ENCODE results near the gene LRRC75A. TPM values are rescaled to one million over a fixed set of nuclear protein-coding genes. Genes with fewer than 3 reads are reported as not detected.

Gene LRRC75A
- total RNA-seq, 1 donor from 2014 or later: 2.5 TPM

DNA sequence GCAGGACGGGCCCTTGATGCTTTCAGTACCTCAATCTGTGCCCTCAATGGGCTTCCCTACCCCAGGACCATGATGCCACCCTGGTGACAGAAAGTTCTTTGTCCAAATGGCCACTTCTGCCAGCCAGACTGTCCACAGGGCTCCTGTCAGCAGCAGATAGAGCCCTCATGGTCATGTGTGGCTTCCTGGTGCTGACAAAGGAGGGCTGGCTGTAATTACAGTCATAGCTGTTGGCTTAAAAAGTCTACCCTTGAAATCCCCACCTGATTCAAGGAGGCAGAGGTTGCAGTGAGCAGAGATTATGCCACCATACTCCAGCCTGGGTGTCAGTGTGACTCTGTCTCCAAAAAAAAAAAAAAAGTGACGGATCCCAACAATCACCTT, 73.3 kb downstream of the LRRC75A start:
- DNase-seq (no peak), ATAC-seq (no peak)
- H3K27me3 ChIP-seq: no peaks in the 10 kb centered on the region
- intact Hi-C loops (cut with DNase I): no loop called here
- TF ChIP-seq, protein P1, sequence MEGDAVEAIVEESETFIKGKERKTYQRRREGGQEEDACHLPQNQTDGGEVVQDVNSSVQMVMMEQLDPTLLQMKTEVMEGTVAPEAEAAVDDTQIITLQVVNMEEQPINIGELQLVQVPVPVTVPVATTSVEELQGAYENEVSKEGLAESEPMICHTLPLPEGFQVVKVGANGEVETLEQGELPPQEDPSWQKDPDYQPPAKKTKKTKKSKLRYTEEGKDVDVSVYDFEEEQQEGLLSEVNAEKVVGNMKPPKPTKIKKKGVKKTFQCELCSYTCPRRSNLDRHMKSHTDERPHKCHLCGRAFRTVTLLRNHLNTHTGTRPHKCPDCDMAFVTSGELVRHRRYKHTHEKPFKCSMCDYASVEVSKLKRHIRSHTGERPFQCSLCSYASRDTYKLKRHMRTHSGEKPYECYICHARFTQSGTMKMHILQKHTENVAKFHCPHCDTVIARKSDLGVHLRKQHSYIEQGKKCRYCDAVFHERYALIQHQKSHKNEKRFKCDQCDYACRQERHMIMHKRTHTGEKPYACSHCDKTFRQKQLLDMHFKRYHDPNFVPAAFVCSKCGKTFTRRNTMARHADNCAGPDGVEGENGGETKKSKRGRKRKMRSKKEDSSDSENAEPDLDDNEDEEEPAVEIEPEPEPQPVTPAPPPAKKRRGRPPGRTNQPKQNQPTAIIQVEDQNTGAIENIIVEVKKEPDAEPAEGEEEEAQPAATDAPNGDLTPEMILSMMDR (IDR thresholded peaks at IDR 0.05): no peak
- peaks cover 44% of the 10 kb centered on the region for H3K4me1 ChIP-seq
- H3K27ac ChIP-seq: peak overlapping the region; percentile 28
- no peak overlapping the region for H3K4me3 ChIP-seq
- no peaks in the 10 kb centered on the region for H3K9me3 ChIP-seq
- H3K36me3 ChIP-seq: peaks cover 42% of the 10 kb centered on the region

DNA sequence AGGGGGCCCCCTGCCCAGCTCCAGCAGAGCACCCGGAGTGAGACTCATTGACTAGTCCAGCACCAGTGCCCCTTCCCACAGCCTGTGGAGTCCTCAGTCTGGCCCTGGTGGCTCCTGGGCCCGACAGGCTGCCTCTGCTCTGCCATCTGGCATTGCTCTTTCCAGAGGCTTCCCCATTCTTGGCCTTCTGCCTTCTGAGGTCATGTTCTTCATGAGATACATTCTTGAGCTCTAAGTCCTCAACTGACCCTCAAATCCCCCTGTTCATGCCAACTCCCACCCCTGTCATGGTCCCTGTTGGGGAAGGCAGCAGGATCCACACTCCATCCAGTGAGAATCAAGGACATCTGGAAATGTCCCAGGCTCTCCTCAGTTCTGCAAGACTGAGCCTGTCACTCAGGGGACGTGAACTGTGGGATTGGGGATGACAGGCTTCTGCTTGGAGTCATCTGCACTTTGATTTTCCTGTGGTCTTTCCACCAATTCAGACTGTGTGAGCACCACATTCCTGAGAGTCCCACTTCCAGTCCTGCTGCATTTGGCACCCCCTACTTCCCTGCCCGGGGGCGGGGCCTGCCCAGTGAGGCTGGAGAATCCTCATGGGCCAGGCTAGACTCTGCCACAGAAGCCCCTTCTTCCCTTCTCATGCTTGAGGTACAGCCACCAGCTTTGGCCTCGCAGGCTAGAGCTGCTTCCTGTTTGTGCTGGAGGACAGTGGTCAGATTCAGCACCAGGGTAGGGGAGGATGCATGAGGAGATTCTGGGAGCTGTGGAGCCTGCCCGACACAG, 73.9 kb downstream of the LRRC75A start:
- no peak overlapping the region for H3K4me3 ChIP-seq
- H3K27me3 ChIP-seq: no peaks in the 10 kb centered on the region
- DNase-seq (no peak), ATAC-seq (no peak)
- peak overlapping the region; percentile 28 for H3K27ac ChIP-seq
- peaks cover 44% of the 10 kb centered on the region for H3K4me1 ChIP-seq
- TF ChIP-seq, protein P1 (IDR thresholded peaks at IDR 0.05): no peak
- intact Hi-C loops (cut with DNase I): no loop called here
- H3K9me3 ChIP-seq: no peaks in the 10 kb centered on the region
- peaks cover 37% of the 10 kb centered on the region for H3K36me3 ChIP-seq

DNA sequence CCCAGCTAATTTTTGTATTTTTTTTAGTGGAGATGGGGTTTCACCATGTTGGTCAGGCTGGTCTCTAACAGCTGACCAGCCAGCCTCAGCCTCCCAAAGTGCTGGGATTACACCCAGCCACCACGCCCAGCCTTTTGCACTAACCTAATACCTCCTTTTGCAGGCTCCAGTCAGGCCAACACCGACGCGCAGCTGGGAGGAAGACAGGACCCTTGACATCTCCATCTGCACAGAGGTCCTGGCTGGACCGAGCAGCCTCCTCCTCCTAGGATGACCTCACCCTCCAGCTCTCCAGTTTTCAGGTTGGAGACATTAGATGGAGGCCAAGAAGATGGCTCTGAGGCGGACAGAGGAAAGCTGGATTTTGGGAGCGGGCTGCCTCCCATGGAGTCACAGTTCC, 74.6 kb downstream of the LRRC75A start:
- TF ChIP-seq, protein P1 (IDR thresholded peaks at IDR 0.05): no peak
- Histone ChIP-seq H3K36me3 (peaks cover 30% of the 10 kb centered on the region), H3K4me1 (peaks cover 44% of the 10 kb centered on the region), H3K27ac (peak overlapping the region; percentile 92), H3K4me3 (no peak overlapping the region), H3K9me3 (no peaks in the 10 kb centered on the region), H3K27me3 (no peaks in the 10 kb centered on the region)
- intact Hi-C loops (cut with DNase I): no loop called here
- DNase-seq (no peak), ATAC-seq (no peak)

DNA sequence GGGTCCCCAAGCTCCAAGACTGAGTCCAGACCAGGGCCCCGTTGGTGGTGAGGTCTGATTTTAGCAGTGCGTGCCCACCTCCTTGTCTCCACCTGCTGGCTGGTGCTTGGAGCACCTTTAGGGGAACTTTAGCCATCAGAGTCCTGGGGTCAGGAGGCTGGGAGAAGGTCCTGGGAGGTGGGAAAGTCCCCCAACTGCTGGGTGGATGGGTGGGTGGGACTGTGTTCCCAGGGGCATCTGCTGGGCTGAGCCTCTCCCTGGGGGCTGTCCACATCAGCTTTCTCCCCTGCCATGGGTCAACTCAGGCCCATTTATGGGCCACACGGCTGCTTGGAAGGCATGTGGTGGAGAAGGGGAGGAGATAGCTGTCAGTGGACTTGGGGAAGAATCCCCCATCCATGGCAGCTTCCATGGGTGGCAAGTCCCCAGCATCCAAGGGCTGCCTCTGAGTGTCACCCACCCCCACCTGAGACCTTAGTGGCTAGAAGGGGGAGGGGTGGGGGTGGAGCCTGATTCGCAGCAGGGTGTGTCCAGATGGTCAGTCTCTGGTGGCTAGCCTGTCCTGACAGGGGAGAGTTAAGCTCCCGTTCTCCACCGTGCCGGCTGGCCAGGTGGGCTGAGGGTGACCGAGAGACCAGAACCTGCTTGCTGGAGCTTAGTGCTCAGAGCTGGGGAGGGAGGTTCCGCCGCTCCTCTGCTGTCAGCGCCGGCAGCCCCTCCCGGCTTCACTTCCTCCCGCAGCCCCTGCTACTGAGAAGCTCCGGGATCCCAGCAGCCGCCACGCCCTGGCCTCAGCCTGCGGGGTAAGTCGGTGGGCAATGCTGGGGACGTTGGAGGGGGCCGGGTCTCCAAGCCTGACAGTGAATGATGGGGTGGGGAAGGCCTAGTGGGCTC, 76.7 kb downstream of the LRRC75A start, which contains the start of gene TRPV2:
Gene TRPV2, plus strand, starts transcription at position 541 of the 894 bp plus-strand sequence. CDS start 2,098 bp downstream, outside the sequence.
- ATAC-seq (peak; percentile 46), DNase-seq (peak; percentile 75)
- H3K4me3 ChIP-seq: peak within 1 kb of the TSS; percentile 71
- peaks cover 20% of the 10 kb centered on the region for H3K36me3 ChIP-seq
- intact Hi-C loops (cut with DNase I): no loop called here
- peaks cover 41% of the 10 kb centered on the region for H3K4me1 ChIP-seq
- TF ChIP-seq, protein P1 (IDR thresholded peaks at IDR 0.05): peak; percentile 41
- H3K27me3 ChIP-seq: no peaks in the 10 kb centered on the region
- H3K27ac ChIP-seq: peak within 1 kb of the TSS; percentile 92
- no peaks in the 10 kb centered on the region for H3K9me3 ChIP-seq

DNA sequence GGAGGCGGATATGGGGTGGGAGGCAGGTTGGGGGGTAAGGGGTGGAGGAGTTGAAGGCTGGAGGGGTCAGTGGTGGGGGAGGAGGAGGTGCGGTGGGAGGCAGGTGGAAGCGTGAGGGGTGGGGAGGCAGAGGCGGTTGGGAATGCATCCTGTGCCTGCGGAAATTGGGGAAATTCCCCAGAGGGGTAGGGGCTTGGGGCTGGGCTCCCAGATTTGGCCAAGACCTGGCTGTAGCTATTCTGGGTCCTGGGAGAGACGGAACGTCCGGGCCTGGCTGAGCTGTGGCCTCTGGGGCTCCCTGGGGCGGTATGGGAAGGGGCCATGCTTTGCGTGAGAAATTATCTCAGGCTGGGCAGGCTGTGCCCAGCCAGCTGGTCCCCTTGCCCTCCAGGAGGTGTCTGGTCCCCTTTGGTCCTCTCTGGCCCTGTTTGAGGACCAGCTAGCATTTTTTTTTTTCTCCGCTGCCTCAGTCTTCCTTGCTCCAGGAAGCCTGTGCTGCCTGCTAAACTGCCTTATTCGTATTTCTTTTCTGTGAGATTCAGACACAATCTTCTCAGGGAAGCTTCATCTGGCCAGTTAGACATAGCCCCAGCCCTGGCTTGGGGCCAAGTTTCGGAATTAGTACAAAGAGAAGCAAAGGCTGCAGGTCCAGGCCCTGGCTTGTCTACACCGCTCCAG, 83.9 kb downstream of the LRRC75A start:
- no peaks in the 10 kb centered on the region for H3K36me3 ChIP-seq
- intact Hi-C loops (cut with DNase I): no loop called here
- DNase-seq: no peak
- peak; percentile 62 for ATAC-seq
- no peak overlapping the region for H3K4me3 ChIP-seq
- TF ChIP-seq, protein P1 (IDR thresholded peaks at IDR 0.05): no peak
- no peaks in the 10 kb centered on the region for H3K27me3 ChIP-seq
- peak overlapping the region; percentile 66 for H3K27ac ChIP-seq
- no peaks in the 10 kb centered on the region for H3K4me1 ChIP-seq
- no peaks in the 10 kb centered on the region for H3K9me3 ChIP-seq

All from upper lobe of right lung (tissue), 1 donor.